ENCODE measurements around the gene HPCA. TPM values are rescaled to one million over a fixed set of nuclear protein-coding genes. Genes with fewer than 3 reads are reported as not detected.

HPCA gene
- total RNA-seq, 2 donors from 2014 or later = 0.36 TPM; not detected in 1

DNA sequence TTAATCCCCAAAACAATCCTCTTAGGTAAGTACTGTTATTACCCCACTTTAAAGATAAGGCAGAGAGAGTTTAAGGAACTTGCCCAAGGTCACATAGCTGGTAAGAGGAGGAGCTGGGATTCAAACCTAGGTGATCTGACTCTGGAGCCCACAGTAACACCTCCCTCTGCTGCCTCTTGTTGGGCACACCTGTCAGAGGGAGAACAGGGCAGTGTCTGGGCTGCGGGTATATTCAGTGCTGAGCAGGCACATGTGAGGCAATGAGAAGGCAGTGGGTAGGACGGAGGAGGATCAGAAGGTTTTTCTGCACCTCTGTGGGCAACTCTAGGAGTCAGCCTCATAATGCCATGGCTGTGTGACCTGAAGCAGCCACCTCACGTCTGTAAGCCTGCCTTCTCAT lies 1.8 kb downstream of the HPCA start:
- DNase-seq (no peak), ATAC-seq (replicated peaks in 1 of 2) (no peak)
- Mint-ChIP-seq H3K9me3 (no peaks in the 10 kb centered on the region), H3K4me1 (ENCODE audit: low read depth) (peaks cover 16% of the 10 kb centered on the region), H3K36me3 (ENCODE audit: insufficient read depth in 2 of 2) (no peaks in the 10 kb centered on the region), H3K27ac (no peak overlapping the region), H3K4me3 (no peak overlapping the region), H3K27me3 (ENCODE audit: low read depth) (peaks cover 83% of the 10 kb centered on the region)

DNA sequence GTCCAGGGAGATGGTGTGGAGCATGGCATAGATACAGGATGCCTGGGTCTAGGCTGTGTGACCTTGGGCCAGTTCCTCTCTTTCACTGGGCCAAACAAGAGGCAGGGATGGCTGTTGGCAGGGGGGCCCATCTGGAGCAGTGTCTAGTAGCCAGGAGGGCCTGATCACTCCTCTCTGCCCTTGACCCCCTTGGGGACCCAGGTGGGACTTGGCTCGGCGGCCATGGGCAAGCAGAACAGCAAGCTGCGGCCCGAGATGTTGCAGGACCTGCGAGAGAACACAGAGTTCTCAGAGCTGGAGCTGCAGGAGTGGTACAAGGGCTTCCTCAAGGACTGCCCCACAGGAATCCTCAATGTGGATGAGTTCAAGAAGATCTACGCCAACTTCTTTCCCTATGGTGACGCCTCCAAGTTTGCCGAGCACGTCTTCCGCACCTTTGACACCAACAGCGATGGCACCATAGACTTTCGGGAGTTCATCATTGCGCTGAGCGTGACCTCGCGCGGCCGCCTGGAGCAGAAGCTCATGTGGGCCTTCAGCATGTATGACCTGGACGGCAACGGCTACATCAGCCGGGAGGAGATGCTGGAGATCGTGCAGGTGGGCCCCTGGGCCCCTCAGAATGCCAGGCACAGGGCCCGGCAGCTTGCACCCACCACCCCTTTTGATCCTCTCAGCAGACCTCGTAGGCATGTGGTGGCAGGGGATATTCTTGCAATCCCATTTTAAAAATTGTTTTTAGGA lies 2.6 kb downstream of the HPCA start:
- Mint-ChIP-seq H3K4me3 (no peak overlapping the region), H3K27ac (no peak overlapping the region), H3K36me3 (ENCODE audit: insufficient read depth in 2 of 2) (no peaks in the 10 kb centered on the region), H3K27me3 (ENCODE audit: low read depth) (peaks cover 81% of the 10 kb centered on the region), H3K4me1 (ENCODE audit: low read depth) (peaks cover 16% of the 10 kb centered on the region), H3K9me3 (no peaks in the 10 kb centered on the region)
- ATAC-seq (replicated peaks in 1 of 2) (no peak), DNase-seq (no peak)

GRCh38 chr1:32889731-32890278 lies 3.5 kb downstream of the HPCA start:
- ATAC-seq (replicated peaks in 1 of 2) = no peak
- no peaks in the 10 kb centered on the region for H3K36me3 Mint-ChIP-seq (ENCODE audit: insufficient read depth in 2 of 2)
- peaks cover 74% of the 10 kb centered on the region for H3K27me3 Mint-ChIP-seq (ENCODE audit: low read depth)
- DNase-seq = no peak
- no peak overlapping the region for H3K27ac Mint-ChIP-seq
- peaks cover 16% of the 10 kb centered on the region for H3K4me1 Mint-ChIP-seq (ENCODE audit: low read depth)
- H3K4me3 Mint-ChIP-seq = no peak overlapping the region
- no peaks in the 10 kb centered on the region for H3K9me3 Mint-ChIP-seq

- ATAC-seq (replicated peaks in 1 of 2) (no peak), DNase-seq (no peak)
- Mint-ChIP-seq H3K27ac (no peak overlapping the region), H3K27me3 (ENCODE audit: low read depth) (peaks cover 65% of the 10 kb centered on the region), H3K4me3 (no peak overlapping the region), H3K4me1 (ENCODE audit: low read depth) (peaks cover 16% of the 10 kb centered on the region), H3K36me3 (ENCODE audit: insufficient read depth in 2 of 2) (no peaks in the 10 kb centered on the region), H3K9me3 (no peaks in the 10 kb centered on the region)
These were observed 4.4 kb downstream of the HPCA start for GRCh38 chr1:32890516-32891240.

DNA sequence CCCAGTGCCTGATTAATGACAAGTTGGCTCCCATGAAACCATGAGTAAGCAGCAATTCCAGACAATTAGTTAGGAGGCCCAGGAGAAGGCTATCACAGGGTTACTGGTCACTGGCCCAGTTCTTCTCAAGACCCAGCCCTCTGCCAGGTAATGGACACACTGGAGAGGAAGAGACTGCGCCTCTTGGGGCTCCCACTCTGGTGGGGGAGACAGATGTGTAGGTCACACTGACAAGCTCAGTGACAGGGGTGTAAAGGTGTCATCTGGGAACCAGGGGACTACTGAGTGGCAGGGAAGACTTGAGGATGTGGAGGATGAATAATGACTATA lies 4.9 kb downstream of the HPCA start:
- no peak for DNase-seq

DNA sequence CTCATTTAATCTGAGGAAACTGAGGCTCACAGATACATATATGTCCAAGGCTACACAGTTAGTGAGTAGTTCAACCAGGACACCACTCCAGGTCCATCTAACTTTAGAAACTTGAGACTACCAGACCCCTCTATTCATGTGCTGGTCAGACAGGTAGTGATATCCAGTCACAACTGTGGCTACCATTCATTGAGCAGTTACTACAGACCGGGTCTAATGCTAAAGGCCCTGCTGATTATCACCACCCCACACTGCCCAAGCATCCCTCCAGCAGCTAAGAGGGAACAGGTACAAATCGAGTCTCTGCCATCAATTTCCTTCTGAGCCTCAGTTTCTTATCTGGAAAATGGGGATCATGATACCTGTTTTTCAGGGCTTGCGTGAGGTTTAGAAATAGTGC lies 5.3 kb downstream of the HPCA start:
- peak overlapping the region in 1 of 2 donors; percentile 63 for H3K4me3 Mint-ChIP-seq
- H3K4me1 Mint-ChIP-seq (ENCODE audit: low read depth) = peaks cover 16% of the 10 kb centered on the region
- DNase-seq (no peak), ATAC-seq (replicated peaks in 1 of 2) (no peak)
- no peaks in the 10 kb centered on the region for H3K9me3 Mint-ChIP-seq
- no peak overlapping the region for H3K27ac Mint-ChIP-seq
- no peaks in the 10 kb centered on the region for H3K36me3 Mint-ChIP-seq (ENCODE audit: insufficient read depth in 2 of 2)
- peaks cover 62% of the 10 kb centered on the region for H3K27me3 Mint-ChIP-seq (ENCODE audit: low read depth)

More for the DNA sequence above, 4.9 kb downstream of the HPCA start:
- Mint-ChIP-seq H3K4me3 (no peak overlapping the region), H3K27ac (no peak overlapping the region), H3K36me3 (ENCODE audit: insufficient read depth in 2 of 2) (no peaks in the 10 kb centered on the region), H3K4me1 (ENCODE audit: low read depth) (peaks cover 16% of the 10 kb centered on the region), H3K27me3 (ENCODE audit: low read depth) (peaks cover 62% of the 10 kb centered on the region), H3K9me3 (no peaks in the 10 kb centered on the region)
- no peak for ATAC-seq (replicated peaks in 1 of 2)

DNA sequence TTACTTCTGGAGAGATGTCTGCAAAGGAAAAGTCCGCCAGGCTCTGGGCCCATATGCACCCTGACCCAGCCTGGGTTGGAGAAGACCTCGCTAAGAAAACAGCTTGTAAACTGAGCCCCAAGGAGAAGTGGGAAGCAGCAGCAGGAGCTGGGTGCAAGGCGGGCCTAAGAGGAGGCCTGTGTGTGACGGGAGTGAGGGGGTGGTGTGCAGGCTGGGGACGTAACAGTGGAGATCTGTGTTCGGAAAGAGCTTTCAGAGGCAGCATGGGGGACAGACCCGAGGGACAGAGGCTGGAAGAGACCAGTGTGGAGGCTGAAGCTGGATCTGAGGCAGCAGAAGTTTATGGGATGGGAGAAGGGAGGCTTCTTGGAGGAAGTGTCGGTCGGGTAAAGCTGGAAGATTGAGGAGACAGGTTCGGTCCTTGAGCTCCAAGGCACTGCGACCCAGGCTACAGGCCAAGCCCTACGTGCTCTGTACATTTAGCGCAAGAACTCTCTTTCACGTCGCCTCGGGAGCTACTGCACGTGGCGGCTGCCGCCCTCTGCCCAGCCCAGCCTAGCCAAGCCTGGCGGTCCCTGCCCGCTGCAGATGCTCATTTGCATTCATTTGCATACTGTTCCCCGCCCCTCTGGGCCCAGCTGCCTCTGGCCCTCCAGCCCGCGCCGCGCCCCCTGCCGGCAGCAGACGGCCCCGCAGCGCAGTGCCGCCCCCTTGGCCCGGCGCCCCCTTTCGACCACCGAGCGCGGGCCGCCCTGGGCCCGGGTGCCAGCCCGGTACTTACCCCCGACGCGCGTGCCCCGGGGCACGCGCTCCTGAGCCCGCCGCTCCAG lies 6.3 kb downstream of the HPCA start:
- Mint-ChIP-seq H3K4me3 (peak overlapping the region; percentile 71 to 82), H3K36me3 (ENCODE audit: insufficient read depth in 2 of 2) (no peaks in the 10 kb centered on the region), H3K4me1 (ENCODE audit: low read depth) (peaks cover 10% of the 10 kb centered on the region), H3K27ac (no peak overlapping the region), H3K27me3 (ENCODE audit: low read depth) (peaks cover 57% of the 10 kb centered on the region), H3K9me3 (no peaks in the 10 kb centered on the region)
- ATAC-seq (replicated peaks in 1 of 2) (peak; percentile 77 to 80), DNase-seq (peak; percentile 66)

- H3K27ac Mint-ChIP-seq = no peak overlapping the region
- DNase-seq = no peak
- no peaks in the 10 kb centered on the region for H3K36me3 Mint-ChIP-seq (ENCODE audit: insufficient read depth in 2 of 2)
- no peaks in the 10 kb centered on the region for H3K9me3 Mint-ChIP-seq
- peaks cover 52% of the 10 kb centered on the region for H3K27me3 Mint-ChIP-seq (ENCODE audit: low read depth)
- peak in 1 of 2 donors; percentile 44 for ATAC-seq (replicated peaks in 1 of 2)
- peaks cover 10% of the 10 kb centered on the region for H3K4me1 Mint-ChIP-seq (ENCODE audit: low read depth)
- H3K4me3 Mint-ChIP-seq = peak overlapping the region; percentile 71 to 82
These were observed 7.1 kb downstream of the HPCA start for GRCh38 chr1:32893198-32894018.

GRCh38 chr1:32894019-32894600 lies 7.8 kb downstream of the HPCA start:
- H3K27me3 Mint-ChIP-seq (ENCODE audit: low read depth) = peaks cover 57% of the 10 kb centered on the region
- peaks cover 10% of the 10 kb centered on the region for H3K4me1 Mint-ChIP-seq (ENCODE audit: low read depth)
- H3K4me3 Mint-ChIP-seq = peak overlapping the region; percentile 33 to 82
- H3K36me3 Mint-ChIP-seq (ENCODE audit: insufficient read depth in 2 of 2) = no peaks in the 10 kb centered on the region
- no peak for ATAC-seq (replicated peaks in 1 of 2)
- DNase-seq = no peak
- no peaks in the 10 kb centered on the region for H3K9me3 Mint-ChIP-seq
- H3K27ac Mint-ChIP-seq = no peak overlapping the region

DNA sequence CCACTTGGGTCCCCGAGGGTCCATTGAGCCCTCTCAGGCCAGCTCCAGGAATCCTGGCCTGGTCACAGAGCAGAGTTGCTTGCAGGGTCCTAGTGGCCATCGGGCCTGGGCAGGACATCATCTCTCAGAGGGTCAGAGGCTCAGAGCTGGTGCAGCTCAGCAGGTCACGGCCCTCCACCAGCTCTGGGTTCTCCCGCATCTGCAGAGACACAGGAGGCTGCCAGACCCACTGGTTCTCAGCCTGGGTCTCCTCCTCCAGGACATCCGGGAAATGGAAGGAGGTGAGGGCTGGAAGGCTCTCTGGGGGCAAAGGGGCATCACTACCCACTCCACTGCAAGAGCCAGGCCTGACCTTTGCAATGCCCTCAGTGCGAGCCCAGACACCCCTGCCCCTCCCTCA lies 8.4 kb downstream of the HPCA start:
- ATAC-seq (replicated peaks in 1 of 2) (no peak), DNase-seq (no peak)
- H3K4me1 Mint-ChIP-seq (ENCODE audit: low read depth) = peaks cover 10% of the 10 kb centered on the region
- H3K4me3 Mint-ChIP-seq = no peak overlapping the region
- H3K9me3 Mint-ChIP-seq = no peaks in the 10 kb centered on the region
- H3K27ac Mint-ChIP-seq = no peak overlapping the region
- H3K36me3 Mint-ChIP-seq (ENCODE audit: insufficient read depth in 2 of 2) = no peaks in the 10 kb centered on the region
- peaks cover 57% of the 10 kb centered on the region for H3K27me3 Mint-ChIP-seq (ENCODE audit: low read depth)

GRCh38 chr1:32895325-32896215 lies 9.3 kb downstream of the HPCA start:
- no peak for DNase-seq
- no peaks in the 10 kb centered on the region for H3K36me3 Mint-ChIP-seq (ENCODE audit: insufficient read depth in 2 of 2)
- H3K4me3 Mint-ChIP-seq = no peak overlapping the region
- H3K27me3 Mint-ChIP-seq (ENCODE audit: low read depth) = peaks cover 57% of the 10 kb centered on the region
- no peaks in the 10 kb centered on the region for H3K9me3 Mint-ChIP-seq
- H3K27ac Mint-ChIP-seq = no peak overlapping the region
- H3K4me1 Mint-ChIP-seq (ENCODE audit: low read depth) = peaks cover 11% of the 10 kb centered on the region
- ATAC-seq (replicated peaks in 1 of 2) = no peak

All from activated T-cell treated with anti-CD3 and anti-CD28 coated beads, Interleukin-2, amount 50 U/mL, for 72 hours (primary cell).